GM23338 (cell line): ENCODE data around the gene TPK1. TPM values are rescaled to one million over a fixed set of nuclear protein-coding genes. Genes with fewer than 3 reads are reported as not detected.

Source experiments
- ATAC-seq: fragments of 200-7000 bp; cut with Tn5 transposase; 3 replicates; pipeline ENCODE4 v1.9.1; 2020
- DNase-seq: peaks from one replicate; pipeline ENCODE4 v3.0.0-alpha.2; 2015; ENCODE audit warnings: low spot score
- H2AFZ ChIP-seq: fragments of 200-600 bp; sonication (generic); 2 replicates; pipeline ENCODE4 v1.8.0; 2016; ENCODE audit warnings: antibody characterized with exemption, mild to moderate bottlenecking, moderate library complexity
- H3F3A ChIP-seq: fragments of 200-600 bp; sonication (generic); replicated peaks from 2 replicates; pipeline ENCODE4 v1.8.0; 2017; ENCODE audit warnings: antibody characterized with exemption, mixed run types, low read depth
- H3K27ac ChIP-seq: fragments of 200-600 bp; sonication (generic); 2 replicates; pipeline ENCODE4 v1.6.1; 2016; ENCODE audit warnings: low read depth
- H3K27me3 ChIP-seq: fragments of 200-600 bp; sonication (generic); 2 replicates; pipeline ENCODE4 v1.8.0; 2016; ENCODE audit warnings: mild to moderate bottlenecking, mixed run types, moderate library complexity; ENCODE audit not compliant: insufficient read depth
- H3K36me3 ChIP-seq: fragments of 200-600 bp; sonication (generic); 2 replicates; pipeline ENCODE4 v1.8.0; 2016; ENCODE audit warnings: mild to moderate bottlenecking; ENCODE audit not compliant: insufficient read depth
- H3K4me1 ChIP-seq: fragments of 200-600 bp; sonication (generic); 2 replicates; pipeline ENCODE4 v1.8.0; 2016; ENCODE audit warnings: mild to moderate bottlenecking, moderate library complexity; ENCODE audit not compliant: insufficient read depth
- H3K4me2 ChIP-seq: fragments of 200-600 bp; sonication (generic); 2 replicates; pipeline ENCODE4 v1.7.1; 2017; ENCODE audit warnings: mixed run types
- H3K4me3 ChIP-seq: fragments of 200-600 bp; sonication (generic); 2 replicates; pipeline ENCODE4 v1.6.1; 2016; ENCODE audit warnings: mixed run types
- H3K79me2 ChIP-seq: fragments of 200-600 bp; sonication (generic); replicated peaks from 2 replicates; pipeline ENCODE4 v1.8.0; 2017; ENCODE audit warnings: mild to moderate bottlenecking; ENCODE audit not compliant: insufficient read depth
- H3K9me2 ChIP-seq: fragments of 200-600 bp; sonication (generic); 2 replicates; pipeline ENCODE4 v1.8.0; 2017; ENCODE audit not compliant: insufficient read depth
- H4K20me1 ChIP-seq: fragments of 200-600 bp; sonication (generic); replicated peaks from 2 replicates; pipeline ENCODE4 v1.8.0; 2017; ENCODE audit warnings: mild to moderate bottlenecking; ENCODE audit not compliant: insufficient read depth
- H3K27ac Mint-ChIP-seq: 2 replicates; pipeline ENCODE4 v1.8.0; 2020; ENCODE audit warnings: inconsistent platforms, mild to moderate bottlenecking, moderate library complexity, mixed read lengths
- H3K27me3 Mint-ChIP-seq: 3 replicates; pipeline ENCODE4 v1.8.0; 2022; ENCODE audit warnings: low read depth, mild to moderate bottlenecking, moderate library complexity, mixed read lengths, inconsistent platforms; ENCODE audit not compliant: insufficient read depth, poor library complexity
- H3K36me3 Mint-ChIP-seq: 3 replicates; pipeline ENCODE4 v1.8.0; 2021; ENCODE audit warnings: low read depth, mild to moderate bottlenecking, inconsistent platforms, moderate library complexity, mixed read lengths
- H3K4me1 Mint-ChIP-seq: 3 replicates; pipeline ENCODE4 v1.8.0; 2020; ENCODE audit warnings: mild to moderate bottlenecking, inconsistent platforms, mixed read lengths
- H3K4me3 Mint-ChIP-seq: 3 replicates; pipeline ENCODE4 v1.8.0; 2021; ENCODE audit warnings: moderate library complexity, mild to moderate bottlenecking, inconsistent platforms, mixed read lengths
- H3K9me3 Mint-ChIP-seq: 3 replicates; pipeline ENCODE4 v1.8.0; 2020; ENCODE audit warnings: moderate library complexity, mild to moderate bottlenecking, inconsistent platforms, mixed read lengths
- CREB1 ChIP-seq: fragments of 250-450 bp; sonication (Bioruptor Pico); IDR thresholded peaks from 2 replicates; pipeline ENCODE4 v1.5.0; 2020; ENCODE audit warnings: low read depth, mild to moderate bottlenecking, moderate library complexity
- ETS1 ChIP-seq: IDR thresholded peaks from 2 replicates; pipeline ENCODE4 v1.6.1; 2016; ENCODE audit warnings: antibody characterized with exemption
- EZH2 ChIP-seq: fragments of 200-600 bp; sonication (generic); IDR thresholded peaks from one replicate; pipeline ENCODE4 v1.8.0; 2017; ENCODE audit warnings: antibody characterized with exemption, mild to moderate bottlenecking, low read depth; ENCODE audit not compliant: unreplicated experiment
- JUNB ChIP-seq: IDR thresholded peaks from one replicate; pipeline ENCODE4 v1.6.1; 2016; ENCODE audit warnings: antibody characterized with exemption; ENCODE audit not compliant: unreplicated experiment
- NANOG ChIP-seq: IDR thresholded peaks from 2 replicates; pipeline ENCODE4 v1.6.1; 2016; ENCODE audit warnings: antibody characterized with exemption, borderline replicate concordance
- POLR2AphosphoS5 ChIP-seq: IDR thresholded peaks from 2 replicates; pipeline ENCODE4 v1.6.1; 2016; ENCODE audit warnings: antibody characterized with exemption, low read depth
- STAT1 ChIP-seq: IDR thresholded peaks from one replicate; pipeline ENCODE4 v1.6.1; 2016; ENCODE audit warnings: antibody characterized with exemption; ENCODE audit not compliant: unreplicated experiment
- ZNF114 ChIP-seq: fragments of 250-450 bp; sonication (Bioruptor Pico); IDR thresholded peaks from 2 replicates; pipeline ENCODE4 v1.5.0; 2020; ENCODE audit warnings: mild to moderate bottlenecking, moderate library complexity
- ZNF331 ChIP-seq: fragments of 250-450 bp; sonication (Bioruptor Pico); IDR thresholded peaks from 2 replicates; pipeline ENCODE4 v1.5.0; 2020; ENCODE audit warnings: low read depth, mild to moderate bottlenecking, moderate library complexity
- polyA plus RNA-seq: library from polyadenylated mRNA; unstranded; fragments of >200 nt; fragmentation: Nextera tagmentation; extraction: Ambion mirVana; gene quantifications from 2 replicates; pipeline ENCODE4 v1.2.1, GENCODE V29; 2016
- total RNA-seq: library from RNA; depleted of rRNA; stranded (reverse); fragments of >200 nt; shearing (Covaris generic); gene quantifications from 2 replicates; pipeline ENCODE4 v1.2.3, GENCODE V29; 2014
- TF ChIP-seq, protein P1 (sequence below): fragments of 250-450 bp; sonication (Bioruptor Pico); IDR thresholded peaks from 2 replicates; pipeline ENCODE4 v1.5.0; 2020; ENCODE audit warnings: mild to moderate bottlenecking, moderate library complexity
- TF ChIP-seq, protein P2 (sequence below): IDR thresholded peaks from one replicate; pipeline ENCODE4 v1.6.1; 2018; ENCODE audit warnings: antibody characterized with exemption; ENCODE audit not compliant: unreplicated experiment

Gene TPK1
- total and polyA plus RNA-seq, 2 experiments from 2014 or later: 2.6 to 2.9 TPM

GRCh38 chr7:144691240-144691639 is 144.6 kb downstream of the TPK1 start:
- Histone ChIP-seq H3K9me2 (no peaks in the 10 kb centered on the region), H3F3A (no peaks in the 10 kb centered on the region), H3K4me3 (no peak overlapping the region), H3K27ac (no peak overlapping the region), H3K4me1 (no peaks in the 10 kb centered on the region), H4K20me1 (no peaks in the 10 kb centered on the region), H3K4me2 (no peak overlapping the region), H3K27me3 (no peaks in the 10 kb centered on the region), H3K36me3 (no peaks in the 10 kb centered on the region), H3K79me2 (no peaks in the 10 kb centered on the region), H2AFZ (no peak overlapping the region)
- Mint-ChIP-seq H3K9me3 (no peaks in the 10 kb centered on the region), H3K27ac (no peak overlapping the region), H3K4me1 (no peaks in the 10 kb centered on the region), H3K27me3 (no peaks in the 10 kb centered on the region), H3K4me3 (no peak overlapping the region), H3K36me3 (no peaks in the 10 kb centered on the region)
- no peak for ATAC-seq
- no peak for DNase-seq
- TF ChIP-seq, protein P1, sequence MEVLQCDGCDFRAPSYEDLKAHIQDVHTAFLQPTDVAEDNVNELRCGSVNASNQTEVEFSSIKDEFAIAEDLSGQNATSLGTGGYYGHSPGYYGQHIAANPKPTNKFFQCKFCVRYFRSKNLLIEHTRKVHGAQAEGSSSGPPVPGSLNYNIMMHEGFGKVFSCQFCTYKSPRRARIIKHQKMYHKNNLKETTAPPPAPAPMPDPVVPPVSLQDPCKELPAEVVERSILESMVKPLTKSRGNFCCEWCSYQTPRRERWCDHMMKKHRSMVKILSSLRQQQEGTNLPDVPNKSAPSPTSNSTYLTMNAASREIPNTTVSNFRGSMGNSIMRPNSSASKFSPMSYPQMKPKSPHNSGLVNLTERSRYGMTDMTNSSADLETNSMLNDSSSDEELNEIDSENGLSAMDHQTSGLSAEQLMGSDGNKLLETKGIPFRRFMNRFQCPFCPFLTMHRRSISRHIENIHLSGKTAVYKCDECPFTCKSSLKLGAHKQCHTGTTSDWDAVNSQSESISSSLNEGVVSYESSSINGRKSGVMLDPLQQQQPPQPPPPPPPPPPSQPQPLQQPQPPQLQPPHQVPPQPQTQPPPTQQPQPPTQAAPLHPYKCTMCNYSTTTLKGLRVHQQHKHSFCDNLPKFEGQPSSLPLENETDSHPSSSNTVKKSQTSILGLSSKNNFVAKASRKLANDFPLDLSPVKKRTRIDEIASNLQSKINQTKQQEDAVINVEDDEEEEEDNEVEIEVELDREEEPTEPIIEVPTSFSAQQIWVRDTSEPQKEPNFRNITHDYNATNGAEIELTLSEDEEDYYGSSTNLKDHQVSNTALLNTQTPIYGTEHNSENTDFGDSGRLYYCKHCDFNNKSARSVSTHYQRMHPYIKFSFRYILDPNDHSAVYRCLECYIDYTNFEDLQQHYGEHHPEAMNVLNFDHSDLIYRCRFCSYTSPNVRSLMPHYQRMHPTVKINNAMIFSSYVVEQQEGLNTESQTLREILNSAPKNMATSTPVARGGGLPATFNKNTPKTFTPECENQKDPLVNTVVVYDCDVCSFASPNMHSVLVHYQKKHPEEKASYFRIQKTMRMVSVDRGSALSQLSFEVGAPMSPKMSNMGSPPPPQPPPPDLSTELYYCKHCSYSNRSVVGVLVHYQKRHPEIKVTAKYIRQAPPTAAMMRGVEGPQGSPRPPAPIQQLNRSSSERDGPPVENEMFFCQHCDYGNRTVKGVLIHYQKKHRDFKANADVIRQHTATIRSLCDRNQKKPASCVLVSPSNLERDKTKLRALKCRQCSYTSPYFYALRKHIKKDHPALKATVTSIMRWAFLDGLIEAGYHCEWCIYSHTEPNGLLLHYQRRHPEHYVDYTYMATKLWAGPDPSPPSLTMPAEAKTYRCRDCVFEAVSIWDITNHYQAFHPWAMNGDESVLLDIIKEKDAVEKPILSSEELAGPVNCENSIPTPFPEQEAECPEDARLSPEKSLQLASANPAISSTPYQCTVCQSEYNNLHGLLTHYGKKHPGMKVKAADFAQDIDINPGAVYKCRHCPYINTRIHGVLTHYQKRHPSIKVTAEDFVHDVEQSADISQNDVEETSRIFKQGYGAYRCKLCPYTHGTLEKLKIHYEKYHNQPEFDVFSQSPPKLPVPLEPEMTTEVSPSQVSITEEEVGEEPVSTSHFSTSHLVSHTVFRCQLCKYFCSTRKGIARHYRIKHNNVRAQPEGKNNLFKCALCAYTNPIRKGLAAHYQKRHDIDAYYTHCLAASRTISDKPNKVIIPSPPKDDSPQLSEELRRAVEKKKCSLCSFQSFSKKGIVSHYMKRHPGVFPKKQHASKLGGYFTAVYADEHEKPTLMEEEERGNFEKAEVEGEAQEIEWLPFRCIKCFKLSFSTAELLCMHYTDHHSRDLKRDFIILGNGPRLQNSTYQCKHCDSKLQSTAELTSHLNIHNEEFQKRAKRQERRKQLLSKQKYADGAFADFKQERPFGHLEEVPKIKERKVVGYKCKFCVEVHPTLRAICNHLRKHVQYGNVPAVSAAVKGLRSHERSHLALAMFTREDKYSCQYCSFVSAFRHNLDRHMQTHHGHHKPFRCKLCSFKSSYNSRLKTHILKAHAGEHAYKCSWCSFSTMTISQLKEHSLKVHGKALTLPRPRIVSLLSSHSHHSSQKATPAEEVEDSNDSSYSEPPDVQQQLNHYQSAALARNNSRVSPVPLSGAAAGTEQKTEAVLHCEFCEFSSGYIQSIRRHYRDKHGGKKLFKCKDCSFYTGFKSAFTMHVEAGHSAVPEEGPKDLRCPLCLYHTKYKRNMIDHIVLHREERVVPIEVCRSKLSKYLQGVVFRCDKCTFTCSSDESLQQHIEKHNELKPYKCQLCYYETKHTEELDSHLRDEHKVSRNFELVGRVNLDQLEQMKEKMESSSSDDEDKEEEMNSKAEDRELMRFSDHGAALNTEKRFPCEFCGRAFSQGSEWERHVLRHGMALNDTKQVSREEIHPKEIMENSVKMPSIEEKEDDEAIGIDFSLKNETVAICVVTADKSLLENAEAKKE (CRISPR knock-in tag): no peak
- TF ChIP-seq STAT1 (no peak), JUNB (no peak), POLR2AphosphoS5 (no peak), CREB1 (CRISPR knock-in tag) (no peak), ETS1 (no peak), NANOG (no peak), ZNF331 (no peak), ZNF114 (CRISPR knock-in tag) (no peak), EZH2 (no peak)
- TF ChIP-seq, protein P2, sequence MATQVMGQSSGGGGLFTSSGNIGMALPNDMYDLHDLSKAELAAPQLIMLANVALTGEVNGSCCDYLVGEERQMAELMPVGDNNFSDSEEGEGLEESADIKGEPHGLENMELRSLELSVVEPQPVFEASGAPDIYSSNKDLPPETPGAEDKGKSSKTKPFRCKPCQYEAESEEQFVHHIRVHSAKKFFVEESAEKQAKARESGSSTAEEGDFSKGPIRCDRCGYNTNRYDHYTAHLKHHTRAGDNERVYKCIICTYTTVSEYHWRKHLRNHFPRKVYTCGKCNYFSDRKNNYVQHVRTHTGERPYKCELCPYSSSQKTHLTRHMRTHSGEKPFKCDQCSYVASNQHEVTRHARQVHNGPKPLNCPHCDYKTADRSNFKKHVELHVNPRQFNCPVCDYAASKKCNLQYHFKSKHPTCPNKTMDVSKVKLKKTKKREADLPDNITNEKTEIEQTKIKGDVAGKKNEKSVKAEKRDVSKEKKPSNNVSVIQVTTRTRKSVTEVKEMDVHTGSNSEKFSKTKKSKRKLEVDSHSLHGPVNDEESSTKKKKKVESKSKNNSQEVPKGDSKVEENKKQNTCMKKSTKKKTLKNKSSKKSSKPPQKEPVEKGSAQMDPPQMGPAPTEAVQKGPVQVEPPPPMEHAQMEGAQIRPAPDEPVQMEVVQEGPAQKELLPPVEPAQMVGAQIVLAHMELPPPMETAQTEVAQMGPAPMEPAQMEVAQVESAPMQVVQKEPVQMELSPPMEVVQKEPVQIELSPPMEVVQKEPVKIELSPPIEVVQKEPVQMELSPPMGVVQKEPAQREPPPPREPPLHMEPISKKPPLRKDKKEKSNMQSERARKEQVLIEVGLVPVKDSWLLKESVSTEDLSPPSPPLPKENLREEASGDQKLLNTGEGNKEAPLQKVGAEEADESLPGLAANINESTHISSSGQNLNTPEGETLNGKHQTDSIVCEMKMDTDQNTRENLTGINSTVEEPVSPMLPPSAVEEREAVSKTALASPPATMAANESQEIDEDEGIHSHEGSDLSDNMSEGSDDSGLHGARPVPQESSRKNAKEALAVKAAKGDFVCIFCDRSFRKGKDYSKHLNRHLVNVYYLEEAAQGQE: no peak
